HG03442 (cell line): ENCODE measurements around the gene PREPL.
"Not testable (repeated sequence)": the region's sequence is repeated elsewhere in the genome, so short reads cannot be mapped to it uniquely, and the experiment has no call there.

Source experiments
- ATAC-seq: cut with Tn5 transposase; IDR thresholded peaks from one replicate; pipeline ENCODE4 v1.9.1; 2021; ENCODE audit warnings: mild to moderate bottlenecking, moderate library complexity; ENCODE audit not compliant: unreplicated experiment

Gene PREPL

DNA sequence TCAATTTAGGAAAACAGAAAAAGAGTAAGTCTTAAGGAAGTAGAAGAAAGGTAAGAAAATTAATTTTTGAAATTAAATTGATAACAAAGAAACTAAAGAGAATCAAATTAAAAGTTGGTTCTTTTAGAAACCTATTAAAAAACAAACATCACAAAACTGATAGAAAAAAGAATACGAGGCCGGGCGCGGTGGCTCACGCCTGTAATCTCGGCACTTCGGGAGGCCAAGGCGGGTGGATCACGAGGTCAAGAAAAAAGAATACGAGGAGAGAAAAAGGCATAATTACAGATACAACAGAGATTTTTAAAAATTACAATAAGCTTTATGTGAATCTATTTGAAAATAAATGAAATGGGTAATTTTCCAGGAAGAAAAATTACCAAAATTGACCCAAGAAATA lies 11.8 kb downstream of the PREPL start:
- no peak for ATAC-seq

DNA sequence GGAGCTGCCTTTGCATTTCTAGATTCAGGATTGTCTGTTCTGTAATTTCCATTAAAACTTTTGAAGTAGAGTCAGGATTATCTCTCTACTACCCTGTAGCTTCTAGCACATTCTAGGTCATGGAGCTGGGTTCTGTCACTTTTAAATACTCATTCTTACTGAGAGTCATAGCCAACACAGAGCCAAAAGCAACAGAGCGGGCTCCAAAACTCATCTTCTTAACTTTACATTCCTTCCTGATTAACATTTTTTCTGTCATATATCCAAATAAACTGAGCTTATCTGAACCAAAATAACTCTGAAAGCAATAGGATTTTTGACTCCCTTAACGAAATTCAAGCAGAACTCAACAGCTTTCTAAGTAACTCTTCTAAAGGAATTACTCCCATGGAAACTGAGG lies 12.9 kb downstream of the PREPL start:
- no peak for ATAC-seq

GRCh38 chr2:44347526-44347925 lies 13.8 kb downstream of the PREPL start:
- ATAC-seq = no peak

- no peak for ATAC-seq
Observed at GRCh38 chr2:44342854-44343253, 18.4 kb downstream of the PREPL start.

GRCh38 chr2:44335806-44336538 lies 25.3 kb downstream of the PREPL start:
- ATAC-seq = no peak

DNA sequence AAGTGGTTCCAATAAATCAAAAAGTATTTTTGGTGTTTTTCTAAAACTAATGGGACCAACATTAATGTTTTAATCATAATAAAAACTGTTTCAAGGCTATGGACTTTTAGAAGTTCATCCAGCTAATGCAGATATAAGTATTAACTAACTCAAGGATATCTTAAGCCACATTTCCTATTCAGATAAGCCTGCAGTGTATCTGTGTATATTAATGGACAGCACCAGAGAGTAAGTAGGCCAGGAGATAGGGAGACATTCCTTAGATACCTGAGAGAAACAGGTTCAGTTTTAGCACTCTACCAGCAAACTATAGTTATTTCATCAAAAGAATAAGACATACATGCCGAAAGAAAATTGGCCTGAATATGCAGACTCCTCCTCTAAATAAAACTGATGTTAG lies 27.3 kb downstream of the PREPL start:
- no peak for ATAC-seq

DNA sequence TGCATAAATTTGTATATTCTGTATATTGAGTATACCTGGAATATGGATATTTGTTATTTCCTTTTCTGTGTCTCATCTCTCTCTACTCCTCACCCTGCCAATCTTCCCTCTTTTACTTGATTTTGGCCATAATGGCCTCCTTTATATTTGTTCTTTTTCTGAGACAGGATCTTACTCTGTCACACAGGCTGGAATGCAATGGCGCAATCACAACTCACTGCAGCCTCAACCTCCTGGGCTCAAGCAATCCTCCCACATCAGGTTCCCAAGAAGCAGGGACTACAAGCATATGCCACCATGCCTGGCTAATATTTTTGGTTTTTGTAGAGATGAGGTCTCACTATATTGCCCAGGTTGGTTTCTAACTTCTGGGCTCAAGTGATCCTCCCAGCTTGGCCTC lies 30.5 kb downstream of the PREPL start:
- ATAC-seq = no peak

GRCh38 chr2:44329343-44329742 lies 32.0 kb downstream of the PREPL start:
- no peak for ATAC-seq

DNA sequence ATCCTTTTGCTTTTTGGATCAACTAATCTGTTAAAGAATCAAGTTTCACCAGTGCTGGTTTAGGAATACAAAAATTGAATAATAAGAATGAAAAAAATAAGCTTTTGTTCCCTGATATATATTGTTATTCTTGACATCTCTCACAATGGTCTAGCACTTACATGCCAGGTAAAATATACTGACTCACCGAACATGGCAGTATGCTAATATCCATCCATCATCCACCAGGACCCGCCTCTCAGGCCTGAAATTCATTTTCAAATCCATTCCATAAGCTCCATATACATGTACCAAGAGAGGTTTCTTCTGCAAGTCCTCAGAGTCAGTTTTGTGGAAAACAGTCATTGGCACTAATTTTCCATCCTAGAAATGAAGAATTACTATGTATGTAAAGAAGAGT lies 32.5 kb downstream of the PREPL start:
- ATAC-seq = no peak

DNA sequence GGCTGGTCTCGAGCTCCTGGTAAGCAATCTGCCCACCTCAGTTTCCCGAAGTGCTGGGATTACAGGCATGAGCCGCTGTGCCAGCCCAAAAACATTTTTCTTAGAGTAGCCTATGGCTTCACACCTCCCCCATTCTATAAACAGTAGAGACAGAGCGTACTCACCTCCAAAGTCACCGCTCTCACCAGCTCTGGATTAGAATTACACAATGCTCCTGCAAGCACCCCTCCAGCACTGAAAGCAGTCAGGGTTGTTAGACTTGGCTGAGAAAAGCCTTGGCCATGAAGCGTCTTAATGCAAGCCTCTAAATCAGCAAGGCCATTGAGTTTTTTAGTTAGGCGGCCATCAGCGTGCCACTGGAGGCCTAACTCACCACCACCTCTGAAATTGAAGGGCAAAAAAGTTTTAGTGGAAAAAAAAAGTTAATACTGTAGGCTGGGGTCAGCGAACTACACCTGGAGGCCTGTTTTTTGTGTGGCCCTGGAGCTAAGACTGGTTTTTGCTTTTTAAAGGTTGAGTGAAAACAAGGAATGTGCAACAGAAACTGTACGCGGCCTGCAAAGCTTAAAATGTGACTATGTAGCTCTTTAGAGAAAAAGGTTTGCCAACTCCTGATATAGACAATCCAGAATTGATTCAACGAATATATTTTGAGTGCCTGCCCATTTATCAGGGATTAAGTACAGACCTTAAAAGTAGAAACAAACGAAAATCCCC lies 34.6 kb downstream of the PREPL start:
- no peak for ATAC-seq

GRCh38 chr2:44325897-44326296 lies 35.4 kb downstream of the PREPL start:
- ATAC-seq = no peak

- ATAC-seq = no peak
Observed at GRCh38 chr2:44324971-44325426, 36.3 kb downstream of the PREPL start.

- ATAC-seq = no peak
Observed at GRCh38 chr2:44321360-44321759, 39.9 kb downstream of the PREPL start.

DNA sequence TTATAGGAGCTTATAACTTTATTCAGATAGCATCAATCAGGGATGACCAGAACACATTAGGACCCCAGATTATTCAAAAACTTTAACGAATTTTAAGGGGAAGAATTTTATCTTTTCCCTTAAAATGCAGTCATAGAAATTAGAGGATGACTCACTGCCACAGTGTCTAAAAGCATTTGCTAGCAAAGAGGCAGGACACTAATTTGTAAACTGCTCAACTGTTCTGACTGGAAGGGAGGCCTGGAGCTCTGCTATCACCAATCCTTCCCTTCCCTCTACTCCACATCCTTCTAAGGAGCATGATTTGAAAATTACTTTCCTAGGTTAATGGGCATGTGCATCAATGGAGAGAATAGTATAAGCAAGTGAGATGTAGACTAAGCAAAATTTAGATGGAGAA lies 40.5 kb downstream of the PREPL start:
- no peak for ATAC-seq

- ATAC-seq = no peak
Observed at GRCh38 chr2:44315945-44316344, 45.3 kb downstream of the PREPL start.

GRCh38 chr2:44314362-44314761 lies 46.9 kb downstream of the PREPL start:
- no peak for ATAC-seq

DNA sequence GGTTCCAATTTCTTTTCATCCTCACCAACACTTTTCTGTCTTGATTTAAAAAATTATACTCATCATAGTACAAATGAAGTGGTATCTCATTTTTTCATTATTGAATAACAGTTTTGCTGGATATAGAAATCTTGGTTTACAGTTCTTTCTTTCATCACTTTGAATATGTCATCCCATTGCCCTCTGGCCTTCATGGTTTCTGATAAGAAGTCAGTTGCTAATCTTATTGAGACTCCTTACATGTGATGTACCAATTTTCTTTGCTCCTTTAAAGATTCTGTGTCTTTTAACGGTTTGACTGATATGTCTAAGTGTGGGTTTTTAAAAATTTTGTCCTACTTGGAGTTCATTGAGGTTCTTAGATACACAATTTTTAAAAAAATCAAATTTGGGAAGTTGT lies 51.0 kb downstream of the PREPL start:
- no peak for ATAC-seq

- no peak for ATAC-seq
Observed at GRCh38 chr2:44305882-44306281, 55.4 kb downstream of the PREPL start.

DNA sequence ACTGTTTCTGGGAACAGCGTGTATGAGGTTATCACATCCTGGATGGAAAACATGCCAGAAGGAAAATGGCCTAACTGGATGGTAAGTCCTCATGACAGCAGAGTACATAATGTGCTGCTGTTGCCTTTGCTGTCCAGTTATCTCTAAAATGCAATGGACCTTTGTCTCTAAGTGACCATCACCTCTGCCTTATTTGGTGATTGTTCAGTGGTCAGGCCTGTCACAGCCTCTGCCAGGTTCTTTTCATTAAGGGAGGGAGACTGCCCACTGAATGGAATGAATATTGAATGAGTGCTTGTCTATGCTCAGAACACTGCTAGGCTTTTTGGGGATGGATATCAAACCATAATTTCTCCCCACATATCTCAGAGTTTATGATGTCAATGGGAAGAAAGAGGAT lies 57.0 kb downstream of the PREPL start:
- ATAC-seq = no peak

- ATAC-seq = not testable (repeated sequence)
Observed at GRCh38 chr2:44303766-44304165, 57.5 kb downstream of the PREPL start.

- ATAC-seq = no peak
Observed at GRCh38 chr2:44301111-44301510, 60.2 kb downstream of the PREPL start.

GRCh38 chr2:44299635-44300034 lies 61.7 kb downstream of the PREPL start:
- ATAC-seq = no peak

DNA sequence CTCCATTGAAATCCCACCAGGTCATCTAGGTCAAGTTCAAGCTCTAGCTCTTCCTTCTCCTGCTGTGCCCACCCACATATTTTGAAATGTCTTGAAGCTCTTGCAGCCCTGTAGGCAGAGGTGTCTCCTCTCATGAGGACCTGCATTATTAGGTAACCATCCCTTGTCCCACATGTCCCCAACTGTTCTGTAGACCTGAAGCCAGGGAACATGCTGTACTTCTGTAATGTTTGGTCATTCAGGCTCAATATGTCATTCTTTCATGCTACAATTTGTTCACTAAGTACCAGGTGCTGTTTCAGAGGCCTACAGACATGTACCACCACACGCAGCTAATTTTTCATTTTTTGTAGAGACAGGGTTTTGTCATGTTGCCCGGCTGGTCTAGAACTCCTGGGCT lies 63.9 kb downstream of the PREPL start:
- ATAC-seq = no peak
